ENCODE data around the gene PRELID1. TPM values are rescaled to one million over a fixed set of nuclear protein-coding genes. Genes with fewer than 3 reads are reported as not detected.

PRELID1 gene
- 178 and 203 TPM in 2 replicates for total RNA-seq

GRCh38 chr5:177303121-177303924 is at the start of gene PRELID1, which contains the start of gene RAB24:
PRELID1 (plus strand) TSS chr5:177303799; CDS start chr5:177303986, 187 bp downstream.
RAB24 (minus strand) TSS chr5:177303719; CDS start chr5:177303288, 431 bp downstream.

GRCh38 chr5:177311723-177312648 is 8.4 kb downstream of the PRELID1 start, which contains the start of gene MXD3:
MXD3 (minus strand) TSS chr5:177311898; CDS start chr5:177311830, 68 bp downstream.

GRCh38 chr5:177351392-177352329 is 48.1 kb downstream of the PRELID1 start, which contains the start of gene LMAN2:
LMAN2 (minus strand) TSS chr5:177351668; CDS start chr5:177351647, 21 bp downstream.

Other genes starting within 250 kb of the PRELID1 start
- gene FGFR4, start 216.9 kb upstream of the PRELID1 start, total RNA-seq = 2.3 and 4.6 TPM in 2 replicates
- 44.1 and 53.4 TPM in 2 replicates for gene NSD1, start 170.0 kb upstream of the PRELID1 start, total RNA-seq
- 11.1 and 15.0 TPM in 2 replicates for gene RAB24, start 80 bp upstream of the PRELID1 start, total RNA-seq
- gene MXD3, start 8.1 kb downstream of the PRELID1 start, total RNA-seq = 5.9 and 6.2 TPM in 2 replicates
- 274 and 342 TPM in 2 replicates for gene LMAN2, start 47.9 kb downstream of the PRELID1 start, total RNA-seq
- gene RGS14, start 54.1 kb downstream of the PRELID1 start, total RNA-seq = 5.2 and 10.0 TPM in 2 replicates
- not detected in 2 replicates for gene SLC34A1, start 80.6 kb downstream of the PRELID1 start, total RNA-seq
- not detected in 2 replicates for gene PFN3, start 96.9 kb downstream of the PRELID1 start, total RNA-seq
- 0.57 and 1.6 TPM in 2 replicates for gene F12, start 105.8 kb downstream of the PRELID1 start, total RNA-seq
- 26.8 and 27.4 TPM in 2 replicates for gene GRK6, start 122.9 kb downstream of the PRELID1 start, total RNA-seq
- 10.3 and 21.2 TPM in 2 replicates for gene PRR7, start 143.0 kb downstream of the PRELID1 start, total RNA-seq
- gene DBN1, start 169.8 kb downstream of the PRELID1 start, total RNA-seq = 289 and 291 TPM in 2 replicates
- gene PDLIM7, start 193.8 kb downstream of the PRELID1 start, total RNA-seq = 142 and 235 TPM in 2 replicates
- 3.3 and 4.0 TPM in 2 replicates for gene DOK3, start 206.0 kb downstream of the PRELID1 start, total RNA-seq
- 76.0 and 80.7 TPM in 2 replicates for gene DDX41, start 213.2 kb downstream of the PRELID1 start, total RNA-seq